ENCODE results near the gene BIN1. TPM values are rescaled to one million over a fixed set of nuclear protein-coding genes. Genes with fewer than 3 reads are reported as not detected.

The BIN1 gene
- total and polyA plus RNA-seq, 2 of the 4 experiments (the other 2 are of a cell fraction) = 18.1 to 25.7 TPM

GRCh38 chr2:127146071-127146725 lies 39.2 kb upstream of the BIN1 start:
- POLR2A ChIA-PET (ENCODE audit: unreplicated experiment) = no interaction called here
- no peaks in the 10 kb centered on the region for H3K27me3 ChIP-seq (ENCODE audit: control insufficient read depth, insufficient read depth, low read length)
- H2AFZ ChIP-seq (replicated peaks; ENCODE audit: low read length, poor library complexity) = no peak overlapping the region
- no peaks in the 10 kb centered on the region for H4K20me1 ChIP-seq (ENCODE audit: insufficient read depth, low read length)
- peaks cover 7% of the 10 kb centered on the region for H3K9me3 ChIP-seq (ENCODE audit: control insufficient read depth, insufficient read depth, low read length)
- H4K91ac ChIP-seq (ENCODE audit: insufficient read depth, low read depth, low read length) = peak overlapping the region; percentile 68
- no peak overlapping the region for H3K9ac ChIP-seq (ENCODE audit: low read depth, low read length)
- peak overlapping the region; percentile 32 for H2BK5ac ChIP-seq (ENCODE audit: low read depth, low read length, poor library complexity, severe bottlenecking)
- H3K79me1 ChIP-seq (ENCODE audit: low read depth in 1 of 2, low read length in 2 of 2) = 0 out of 4 replicates have a peak, but pooled peaks cover 0 to 3% of the 10 kb centered on the region in 2 experiments
- H3K9me1 ChIP-seq (ENCODE audit: insufficient read depth, low read length) = peaks cover 16% of the 10 kb centered on the region
- H3K36me3 ChIP-seq (ENCODE audit: control insufficient read depth, insufficient read depth, low read length) = no peaks in the 10 kb centered on the region
- peak overlapping the region; percentile 61 for H2BK20ac ChIP-seq (ENCODE audit: low read depth, low read length)
- H3K4ac ChIP-seq (ENCODE audit: low read depth, low read length) = peak overlapping the region; percentile 77
- H4K5ac ChIP-seq (ENCODE audit: low read depth, low read length) = no peak overlapping the region
- no peak for DNase-seq
- no peak overlapping the region for H2AK9ac ChIP-seq (replicated peaks; ENCODE audit: low read depth, low read length, poor library complexity)
- no peak overlapping the region for H3K23ac ChIP-seq (ENCODE audit: low read depth, low read length)
- H4K8ac ChIP-seq (ENCODE audit: low read depth in 2 of 2, low read length in 2 of 2) = no peak overlapping the region; a peak in 2 of 4 replicates
- 78% methylated on average over 6 of the region's 18 CpGs; no CpG with 5 or more reads in 1 of the 2 experiments for WGBS, 2 experiments (ENCODE audit: extremely low coverage in 2 of 2, insufficient read length in 1 of 2)
- 0 out of 2 replicates have a peak overlapping the region, but pooled peaks have one; percentile 29 for H3K14ac ChIP-seq (replicated peaks; ENCODE audit: low read depth, low read length)
- dilution Hi-C loops (cut with HindIII; ENCODE audit: low sequenced_read_pairs, unreplicated experiment) (no loop called here), intact Hi-C loops (cut with micrococcal nuclease) (loop anchor here (5.0 kb wide), 1 partner anchor 64 kb away; no protein-coding TSS in a partner anchor), in situ Hi-C loops (cut with MboI; ENCODE audit: low sequenced_read_pairs) (no loop called here)
- H2AK5ac ChIP-seq (ENCODE audit: low read depth, low read length) = peak overlapping the region; percentile 93
- H2BK15ac ChIP-seq (ENCODE audit: low read depth, low read length) = peak overlapping the region; percentile 68; the same call in 1 of the 3 replicates
- TF ChIP-seq, protein P1, sequence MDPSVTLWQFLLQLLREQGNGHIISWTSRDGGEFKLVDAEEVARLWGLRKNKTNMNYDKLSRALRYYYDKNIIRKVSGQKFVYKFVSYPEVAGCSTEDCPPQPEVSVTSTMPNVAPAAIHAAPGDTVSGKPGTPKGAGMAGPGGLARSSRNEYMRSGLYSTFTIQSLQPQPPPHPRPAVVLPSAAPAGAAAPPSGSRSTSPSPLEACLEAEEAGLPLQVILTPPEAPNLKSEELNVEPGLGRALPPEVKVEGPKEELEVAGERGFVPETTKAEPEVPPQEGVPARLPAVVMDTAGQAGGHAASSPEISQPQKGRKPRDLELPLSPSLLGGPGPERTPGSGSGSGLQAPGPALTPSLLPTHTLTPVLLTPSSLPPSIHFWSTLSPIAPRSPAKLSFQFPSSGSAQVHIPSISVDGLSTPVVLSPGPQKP (IDR thresholded peaks at IDR 0.05; ENCODE audit: borderline replicate concordance, low read depth, low read length) = no peak
- no peak for TF ChIP-seq RAD21 (IDR thresholded peaks at IDR 0.05; ENCODE audit: low read length)
- TF ChIP-seq FOS (IDR thresholded peaks at IDR 0.05; ENCODE audit: low read depth, low read length) = no peak
- TF ChIP-seq RFX5 (IDR thresholded peaks at IDR 0.05; ENCODE audit: low read depth, low read length) = no peak
- no peak for TF ChIP-seq POLR2A (IDR thresholded peaks at IDR 0.05; ENCODE audit: low read depth, low read length)
- no peak for TF ChIP-seq NFE2L2 (IDR thresholded peaks at IDR 0.05; ENCODE audit: low read depth, low read length)
- ATAC-seq (ENCODE audit: low read depth) = no peak
- no peak overlapping the region for H3K4me2 ChIP-seq (ENCODE audit: low read depth, low read length)
- no peak overlapping the region for H3K56ac ChIP-seq (ENCODE audit: extremely low read depth, insufficient read depth, low read length)
- peak overlapping the region; percentile 47 for H2BK120ac ChIP-seq (ENCODE audit: low read depth, low read length)
- no TSS peak for BruUV-seq (replicated peaks)
- no peak overlapping the region for H3K18ac ChIP-seq (ENCODE audit: low read depth, low read length)
- no peak overlapping the region for H3K4me3 ChIP-seq (ENCODE audit: insufficient read depth, low read depth, low read length)
- CTCF ChIA-PET = interaction anchor here (0.5 to 1.7 kb wide), 2 partner anchors 8 to 55 kb away, joined by 4 to 6 read pairs; no protein-coding TSS in a partner anchor
- no peak overlapping the region for H3K27ac ChIP-seq (ENCODE audit: insufficient read depth, low read length)
- peaks cover 17% of the 10 kb centered on the region for H3K4me1 ChIP-seq (ENCODE audit: control insufficient read depth, insufficient read depth, low read length)

Measured in IMR-90 (cell line).